Measurements from ENCODE around the gene RPS6KA2. TPM values are rescaled to one million over a fixed set of nuclear protein-coding genes. Genes with fewer than 3 reads are reported as not detected.
"Not testable (repeated sequence)": the region's sequence is repeated elsewhere in the genome, so short reads cannot be mapped to it uniquely, and the experiment has no call there.

Gene RPS6KA2
- total RNA-seq, 1 donor from 2014 or later = 12.3 TPM

GRCh38 chr6:166529586-166529985 lies 97.5 kb downstream of the RPS6KA2 start:
- no peak for TF ChIP-seq CTCF (IDR thresholded peaks at IDR 0.05; ENCODE audit: unreplicated experiment)
- H3K27me3 Mint-ChIP-seq (ENCODE audit: low read depth) = no peaks in the 10 kb centered on the region
- no peaks in the 10 kb centered on the region for H3K4me1 Mint-ChIP-seq
- H3K27ac Mint-ChIP-seq = no peak overlapping the region
- no peak for DNase-seq (ENCODE audit: low spot score in 2 of 2, unreplicated experiment in 2 of 2)
- H3K9me3 Mint-ChIP-seq = no peaks in the 10 kb centered on the region
- peaks cover 15% of the 10 kb centered on the region for H3K36me3 Mint-ChIP-seq
- H3K4me3 Mint-ChIP-seq = no peak overlapping the region

- not testable (repeated sequence) for H3K4me1 Mint-ChIP-seq; H3K4me3 Mint-ChIP-seq; H3K27me3 Mint-ChIP-seq (ENCODE audit: low read depth); H3K27ac Mint-ChIP-seq; DNase-seq (ENCODE audit: low spot score in 2 of 2, unreplicated experiment in 2 of 2); H3K9me3 Mint-ChIP-seq
- H3K36me3 Mint-ChIP-seq = peaks cover 15% of the 10 kb centered on the region
Observed at GRCh38 chr6:166529058-166529457, 98.0 kb downstream of the RPS6KA2 start.

- no peak overlapping the region for H3K4me3 Mint-ChIP-seq
- H3K9me3 Mint-ChIP-seq = no peaks in the 10 kb centered on the region
- H3K4me1 Mint-ChIP-seq = peaks cover 3% of the 10 kb centered on the region
- no peak for TF ChIP-seq CTCF (IDR thresholded peaks at IDR 0.05; ENCODE audit: unreplicated experiment)
- peaks cover 15% of the 10 kb centered on the region for H3K36me3 Mint-ChIP-seq
- no peaks in the 10 kb centered on the region for H3K27me3 Mint-ChIP-seq (ENCODE audit: low read depth)
- no peak for DNase-seq (ENCODE audit: low spot score in 2 of 2, unreplicated experiment in 2 of 2)
- H3K27ac Mint-ChIP-seq = no peak overlapping the region
Observed at GRCh38 chr6:166527849-166528248, 99.2 kb downstream of the RPS6KA2 start.

- no peak for DNase-seq (ENCODE audit: low spot score in 2 of 2, unreplicated experiment in 2 of 2)
- H3K9me3 Mint-ChIP-seq = no peaks in the 10 kb centered on the region
- no peak for TF ChIP-seq CTCF (IDR thresholded peaks at IDR 0.05; ENCODE audit: unreplicated experiment)
- H3K4me1 Mint-ChIP-seq = peaks cover 6% of the 10 kb centered on the region
- H3K27ac Mint-ChIP-seq = no peak overlapping the region
- H3K27me3 Mint-ChIP-seq (ENCODE audit: low read depth) = no peaks in the 10 kb centered on the region
- peaks cover 15% of the 10 kb centered on the region for H3K36me3 Mint-ChIP-seq
- no peak overlapping the region for H3K4me3 Mint-ChIP-seq
Observed at GRCh38 chr6:166526937-166527336, 100.1 kb downstream of the RPS6KA2 start.

GRCh38 chr6:166525567-166525966 lies 101.5 kb downstream of the RPS6KA2 start:
- no peak overlapping the region for H3K27ac Mint-ChIP-seq
- H3K27me3 Mint-ChIP-seq (ENCODE audit: low read depth) = no peaks in the 10 kb centered on the region
- H3K4me3 Mint-ChIP-seq = no peak overlapping the region
- peaks cover 6% of the 10 kb centered on the region for H3K4me1 Mint-ChIP-seq
- TF ChIP-seq CTCF (IDR thresholded peaks at IDR 0.05; ENCODE audit: unreplicated experiment) = no peak
- H3K36me3 Mint-ChIP-seq = peaks cover 15% of the 10 kb centered on the region
- peaks cover 4% of the 10 kb centered on the region for H3K9me3 Mint-ChIP-seq
- no peak for DNase-seq (ENCODE audit: low spot score in 2 of 2, unreplicated experiment in 2 of 2)

GRCh38 chr6:166523782-166524559 lies 103.1 kb downstream of the RPS6KA2 start:
- H3K27me3 Mint-ChIP-seq (ENCODE audit: low read depth) = no peaks in the 10 kb centered on the region
- H3K4me3 Mint-ChIP-seq = no peak overlapping the region
- DNase-seq (ENCODE audit: low spot score in 2 of 2, unreplicated experiment in 2 of 2) = no peak
- TF ChIP-seq CTCF (IDR thresholded peaks at IDR 0.05; ENCODE audit: unreplicated experiment) = no peak
- peaks cover 16% of the 10 kb centered on the region for H3K9me3 Mint-ChIP-seq
- peaks cover 15% of the 10 kb centered on the region for H3K36me3 Mint-ChIP-seq
- H3K4me1 Mint-ChIP-seq = peaks cover 6% of the 10 kb centered on the region
- no peak overlapping the region for H3K27ac Mint-ChIP-seq

Measured in mesothelial cell of epicardium (in vitro differentiated cells).